ENCODE results near the gene POP7. TPM values are rescaled to one million over a fixed set of nuclear protein-coding genes. Genes with fewer than 3 reads are reported as not detected.

POP7 gene
- total RNA-seq, 1 experiment from 2014 or later = 96.9 TPM

DNA sequence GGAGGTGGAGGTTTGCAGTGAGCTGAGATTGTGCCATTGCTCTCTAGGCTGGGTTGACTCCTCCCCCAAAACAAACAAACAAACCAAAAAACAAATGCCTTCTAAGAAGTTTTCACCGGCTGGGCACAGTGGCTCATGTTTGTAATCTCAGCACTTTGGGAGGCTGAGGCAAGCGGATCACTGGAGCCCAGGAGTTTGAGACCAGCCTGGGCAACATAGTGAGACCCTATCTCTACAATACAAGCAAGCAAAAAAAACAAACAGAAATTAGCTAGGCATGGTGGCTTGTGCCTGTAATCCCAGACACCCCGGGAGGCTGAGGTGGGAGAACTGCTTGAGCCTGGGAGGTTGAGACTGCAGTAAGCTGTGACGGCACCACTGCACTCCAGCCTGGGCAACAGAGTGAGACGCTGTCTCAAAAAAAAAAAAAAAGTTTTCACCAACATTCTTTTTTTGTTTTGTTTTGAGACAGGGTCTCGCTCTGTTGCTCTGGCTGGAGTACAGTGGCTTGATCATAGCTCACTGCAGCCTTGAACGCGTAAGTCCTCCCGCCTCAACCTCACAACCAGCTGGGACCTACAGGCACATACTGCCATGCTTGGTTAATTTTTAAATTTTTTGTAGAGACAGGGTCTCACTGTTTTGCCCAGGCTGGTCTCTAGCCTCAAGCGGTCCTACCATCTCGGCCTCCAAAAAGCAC lies 26.2 kb downstream of the POP7 start:
- H2AFZ ChIP-seq (ENCODE audit: low read length) = no peak overlapping the region
- no peak overlapping the region for H4K5ac ChIP-seq (ENCODE audit: insufficient read length, low read depth, low read length)
- Mint-ChIP-seq H3K36me3 (ENCODE audit: insufficient read depth in 1 of 3, low read depth in 3 of 3) (no peaks in the 10 kb centered on the region), H3K27me3 (ENCODE audit: low read depth) (peaks cover 13% of the 10 kb centered on the region), H3K4me3 (no peak overlapping the region), H3K27ac (no peak overlapping the region), H3K9me3 (no peaks in the 10 kb centered on the region), H3K4me1 (peaks cover 4 to 5% of the 10 kb centered on the region in 2 experiments; a peak in 2 of 4 replicates)
- no peak overlapping the region for H3K4me2 ChIP-seq (ENCODE audit: insufficient read depth, insufficient read length, low read length)
- no peaks in the 10 kb centered on the region for H3K4me1 ChIP-seq (ENCODE audit: insufficient read depth, low read length)
- no peaks in the 10 kb centered on the region for H3K27me3 ChIP-seq (ENCODE audit: insufficient read depth, low read length)
- no peak overlapping the region for H3T11ph ChIP-seq (ENCODE audit: low read length)
- no peak overlapping the region for H3K18ac ChIP-seq (ENCODE audit: insufficient read length, low read depth, low read length)
- no peak overlapping the region for H2BK5ac ChIP-seq (ENCODE audit: insufficient read length, low read length)
- H4K20me1 ChIP-seq (ENCODE audit: control insufficient read depth, insufficient read depth, insufficient read length) = no peaks in the 10 kb centered on the region
- no peak overlapping the region for H3K27ac ChIP-seq (ENCODE audit: insufficient read length, low read depth, low read length)
- H3K4ac ChIP-seq (ENCODE audit: low read depth, low read length) = no peak overlapping the region
- H3K23me2 ChIP-seq (ENCODE audit: insufficient read length, low read depth, low read length, poor library complexity, severe bottlenecking) = no peaks in the 10 kb centered on the region
- H3K14ac ChIP-seq (ENCODE audit: insufficient read depth, low read length) = no peak overlapping the region
- H3K56ac ChIP-seq (ENCODE audit: insufficient read length, low read depth, low read length) = no peak overlapping the region
- H2BK12ac ChIP-seq (ENCODE audit: insufficient read length, low read depth, low read length) = no peak overlapping the region
- no peak overlapping the region for H2BK120ac ChIP-seq (ENCODE audit: low read depth, low read length, poor library complexity, severe bottlenecking)
- H2AK5ac ChIP-seq (ENCODE audit: insufficient read length, low read length) = no peak overlapping the region
- TF ChIP-seq, protein P1, sequence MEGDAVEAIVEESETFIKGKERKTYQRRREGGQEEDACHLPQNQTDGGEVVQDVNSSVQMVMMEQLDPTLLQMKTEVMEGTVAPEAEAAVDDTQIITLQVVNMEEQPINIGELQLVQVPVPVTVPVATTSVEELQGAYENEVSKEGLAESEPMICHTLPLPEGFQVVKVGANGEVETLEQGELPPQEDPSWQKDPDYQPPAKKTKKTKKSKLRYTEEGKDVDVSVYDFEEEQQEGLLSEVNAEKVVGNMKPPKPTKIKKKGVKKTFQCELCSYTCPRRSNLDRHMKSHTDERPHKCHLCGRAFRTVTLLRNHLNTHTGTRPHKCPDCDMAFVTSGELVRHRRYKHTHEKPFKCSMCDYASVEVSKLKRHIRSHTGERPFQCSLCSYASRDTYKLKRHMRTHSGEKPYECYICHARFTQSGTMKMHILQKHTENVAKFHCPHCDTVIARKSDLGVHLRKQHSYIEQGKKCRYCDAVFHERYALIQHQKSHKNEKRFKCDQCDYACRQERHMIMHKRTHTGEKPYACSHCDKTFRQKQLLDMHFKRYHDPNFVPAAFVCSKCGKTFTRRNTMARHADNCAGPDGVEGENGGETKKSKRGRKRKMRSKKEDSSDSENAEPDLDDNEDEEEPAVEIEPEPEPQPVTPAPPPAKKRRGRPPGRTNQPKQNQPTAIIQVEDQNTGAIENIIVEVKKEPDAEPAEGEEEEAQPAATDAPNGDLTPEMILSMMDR (conservative IDR thresholded peaks at IDR 0.05) = no peak
- H3K9me3 ChIP-seq (ENCODE audit: control insufficient read depth, low read depth, low read length) = no peaks in the 10 kb centered on the region
- H4K8ac ChIP-seq (replicated peaks; ENCODE audit: insufficient read length, low read depth, low read length) = no peak overlapping the region
- H3K23ac ChIP-seq (ENCODE audit: insufficient read length, low read depth, low read length) = no peak overlapping the region
- no peaks in the 10 kb centered on the region for H3K79me1 ChIP-seq (ENCODE audit: insufficient read depth, low read depth, low read length, poor library complexity, severe bottlenecking)
- no peak overlapping the region for H2BK15ac ChIP-seq (ENCODE audit: low read depth, low read length)
- WGBS (ENCODE audit: extremely low coverage, insufficient read length, low lambda C conversion rate) = no CpG with 5 or more reads among the region's 11 CpGs
- DNase-seq = no peak
- no peak overlapping the region for H2BK20ac ChIP-seq (ENCODE audit: low read depth, low read length, poor library complexity, severe bottlenecking)
- H3K79me2 ChIP-seq (ENCODE audit: insufficient read depth, low read length) = no peaks in the 10 kb centered on the region
- no peak overlapping the region for H4K91ac ChIP-seq (ENCODE audit: insufficient read length, low read depth, low read length)
- no peak overlapping the region for H3K9ac ChIP-seq (ENCODE audit: extremely low read depth, insufficient read length, low read length)
